CD4-positive, CD25-positive, alpha-beta regulatory T cell (primary cell): ENCODE results near the gene ELMO1. TPM values are rescaled to one million over a fixed set of nuclear protein-coding genes. Genes with fewer than 3 reads are reported as not detected.
A peak's percentile ranks its signal among the peaks of the same experiment; 100 is the strongest.

Experiments used
- ATAC-seq, 2 donors: fragments of 150-1000 bp; cut with Tn5 transposase; one replicate each; pipeline ENCODE4 v1.10.0; 2021; ENCODE audit warnings: low read depth in 2 of 2, moderate number of reproducible peaks in 2 of 2, moderate library complexity in 1 of 2
- DNase-seq, 3 donors: peaks; one replicate each; pipeline versions ENCODE4 v3.0.0 to v3.0.0-alpha.2; 2012 to 2022; ENCODE audit warnings: mixed read lengths in 1 of 3
- H3K27ac ChIP-seq: one replicate; pipeline ENCODE4 v1.7.0; 2013; ENCODE audit warnings: mild to moderate bottlenecking, low read length; ENCODE audit not compliant: insufficient read depth, poor library complexity, severe bottlenecking
- H3K27me3 ChIP-seq: one replicate; pipeline ENCODE4 v1.7.0; 2013; ENCODE audit warnings: low read length; ENCODE audit not compliant: control insufficient read depth, insufficient read depth
- H3K36me3 ChIP-seq: one replicate; pipeline ENCODE4 v1.7.0; 2013; ENCODE audit warnings: mild to moderate bottlenecking, low read length, moderate library complexity; ENCODE audit not compliant: control insufficient read depth, insufficient read depth
- H3K4me1 ChIP-seq: 2 replicates; pipeline ENCODE4 v1.7.0; 2013; ENCODE audit warnings: mild to moderate bottlenecking, low read length; ENCODE audit not compliant: insufficient read depth, control insufficient read depth, poor library complexity, severe bottlenecking
- H3K4me3 ChIP-seq: one replicate; pipeline ENCODE4 v1.7.0; 2013; ENCODE audit warnings: low read depth, mild to moderate bottlenecking, low read length, moderate library complexity
- H3K9me3 ChIP-seq, 2 experiments: 1 replicate in 1 of 2; 2 replicates in 1 of 2; pipeline ENCODE4 v1.7.0; 2013; ENCODE audit warnings: low read length in 2 of 2, mild to moderate bottlenecking in 1 of 2, moderate library complexity in 1 of 2; ENCODE audit not compliant: control insufficient read depth in 2 of 2
- H3K27ac Mint-ChIP-seq, 3 donors: one replicate each; pipeline ENCODE4 v1.8.0; 2020 to 2022; ENCODE audit warnings: mild to moderate bottlenecking in 3 of 3, mixed read lengths in 3 of 3, moderate library complexity in 2 of 3
- H3K27me3 Mint-ChIP-seq: one replicate; pipeline ENCODE4 v1.8.0; 2022; ENCODE audit warnings: mild to moderate bottlenecking, mixed read lengths
- H3K36me3 Mint-ChIP-seq: one replicate; pipeline ENCODE4 v1.8.0; 2020; ENCODE audit warnings: mixed read lengths
- H3K4me1 Mint-ChIP-seq, 4 donors: one replicate each; pipeline ENCODE4 v1.8.0; 2020 to 2022; ENCODE audit warnings: mixed read lengths in 4 of 4, mild to moderate bottlenecking in 1 of 4
- H3K4me3 Mint-ChIP-seq, 4 donors: one replicate each; pipeline ENCODE4 v1.8.0; 2020 to 2022; ENCODE audit warnings: mild to moderate bottlenecking in 4 of 4, mixed read lengths in 4 of 4, moderate library complexity in 3 of 4
- H3K9me3 Mint-ChIP-seq, 7 donors: one replicate each; pipeline ENCODE4 v1.8.0; 2020 to 2022; ENCODE audit warnings: mixed read lengths in 7 of 7, mild to moderate bottlenecking in 3 of 7, moderate library complexity in 2 of 7
- polyA plus RNA-seq, 4 donors: library from polyadenylated mRNA; unstranded; fragments of 300-500 nt; fragmentation: Illumina TruSeq; gene quantifications; one replicate each; pipeline ENCODE4 v1.2.3, GENCODE V29; 2021
- total RNA-seq: library from RNA; stranded (reverse); gene quantifications from one replicate; pipeline ENCODE4 v1.2.3, GENCODE V29; 2022

Gene ELMO1
- total and polyA plus RNA-seq, 5 donors from 2014 or later: 39.5 to 162 (median 53.5) TPM

DNA sequence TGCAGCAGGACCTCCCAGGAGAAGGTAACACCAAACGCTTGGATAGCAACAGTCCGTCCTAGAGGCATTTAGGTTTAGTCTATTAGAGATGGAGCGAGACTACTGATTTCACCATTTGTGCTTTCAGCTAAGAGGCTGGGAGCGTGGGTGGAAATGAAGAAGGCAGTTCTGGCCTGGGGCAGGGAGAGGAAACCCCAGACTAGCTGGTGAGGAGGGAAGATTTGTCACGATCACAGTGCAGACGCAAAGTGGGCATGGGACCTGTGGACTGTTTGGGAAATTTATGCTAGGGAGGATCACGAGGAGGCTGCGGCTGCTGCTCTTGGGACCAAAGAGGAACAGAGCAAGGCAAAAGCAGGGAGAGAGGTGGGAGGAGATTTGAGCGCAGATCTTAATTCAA lies 594.0 kb downstream of the ELMO1 start:
- DNase-seq: no peak
- Histone ChIP-seq H3K27ac (no peak overlapping the region), H3K4me1 (no peaks in the 10 kb centered on the region), H3K27me3 (no peaks in the 10 kb centered on the region), H3K4me3 (no peak overlapping the region), H3K9me3 (no peaks in the 10 kb centered on the region), H3K36me3 (peaks cover 47% of the 10 kb centered on the region)
- peaks cover 4 to 9% (median 6%) of the 10 kb centered on the region in 4 donors for H3K4me1 Mint-ChIP-seq
- H3K36me3 Mint-ChIP-seq: peaks cover 65% of the 10 kb centered on the region
- no peak overlapping the region for H3K4me3 Mint-ChIP-seq
- ATAC-seq: no peak
- H3K27ac Mint-ChIP-seq: peak overlapping the region in 1 of 3 donors; percentile 83
- H3K27me3 Mint-ChIP-seq: no peaks in the 10 kb centered on the region
- H3K9me3 Mint-ChIP-seq: peaks cover 0 to 8% (median 6%) of the 10 kb centered on the region in 7 donors

DNA sequence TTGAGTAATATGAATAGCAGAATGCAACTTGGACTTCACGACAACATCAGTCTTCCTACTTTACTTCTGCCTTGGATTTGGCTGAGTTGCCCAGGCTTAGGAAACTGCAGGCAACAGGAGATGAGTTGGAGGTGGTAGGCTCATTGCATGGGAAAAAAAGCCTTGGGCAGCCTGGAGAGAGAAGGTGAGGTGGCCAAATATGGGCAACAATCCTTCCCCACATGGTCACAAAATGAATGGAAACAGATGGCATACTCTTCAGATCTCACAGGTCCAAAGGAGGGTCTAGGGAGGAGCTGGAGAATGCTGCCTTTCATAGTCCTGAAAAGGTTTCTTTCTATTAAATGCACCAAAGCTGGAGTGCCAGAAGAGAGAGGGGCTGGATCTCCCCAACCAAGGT lies 595.7 kb downstream of the ELMO1 start:
- peaks cover 4 to 9% (median 5%) of the 10 kb centered on the region in 4 donors for H3K4me1 Mint-ChIP-seq
- H3K4me3 ChIP-seq: no peak overlapping the region
- peak overlapping the region in 2 of 3 donors; percentile 4 to 87 for H3K27ac Mint-ChIP-seq
- peaks cover 31% of the 10 kb centered on the region for H3K36me3 ChIP-seq
- H3K36me3 Mint-ChIP-seq: peaks cover 51% of the 10 kb centered on the region
- H3K4me1 ChIP-seq: no peaks in the 10 kb centered on the region
- DNase-seq (no peak), ATAC-seq (no peak)
- H3K9me3 ChIP-seq: peaks cover 6 to 7% of the 10 kb centered on the region in 2 experiments
- no peaks in the 10 kb centered on the region for H3K27me3 Mint-ChIP-seq
- H3K9me3 Mint-ChIP-seq: peaks cover 3 to 10% (median 7%) of the 10 kb centered on the region in 7 donors
- H3K27ac ChIP-seq: no peak overlapping the region
- no peaks in the 10 kb centered on the region for H3K27me3 ChIP-seq
- no peak overlapping the region for H3K4me3 Mint-ChIP-seq

DNA sequence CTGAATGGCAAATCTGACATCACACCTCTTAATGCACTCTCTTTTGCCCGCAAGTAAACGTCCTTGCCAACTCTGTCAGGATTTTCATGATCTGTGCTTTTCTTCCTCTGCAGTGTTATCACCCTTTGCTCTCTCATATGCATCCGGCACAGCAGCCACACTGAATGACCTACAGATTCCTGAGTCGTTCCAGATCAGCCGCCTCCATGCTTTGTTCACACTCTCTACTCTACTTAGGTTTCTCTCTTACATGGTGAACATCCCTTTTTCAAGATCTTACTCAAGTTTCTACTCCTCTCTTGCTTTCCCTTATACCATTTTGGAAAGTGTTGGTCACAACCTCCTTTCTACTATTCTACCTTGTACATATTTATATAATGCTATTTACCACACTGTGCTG lies 596.6 kb downstream of the ELMO1 start:
- H3K27ac ChIP-seq: no peak overlapping the region
- no peak for ATAC-seq
- Mint-ChIP-seq H3K27me3 (no peaks in the 10 kb centered on the region), H3K4me1 (peaks cover 4 to 9% (median 5%) of the 10 kb centered on the region in 4 donors), H3K4me3 (no peak overlapping the region), H3K36me3 (peaks cover 51% of the 10 kb centered on the region), H3K9me3 (peaks cover 6 to 13% (median 9%) of the 10 kb centered on the region in 7 donors), H3K27ac (peak overlapping the region in 1 of 3 donors; percentile 44)
- no peak for DNase-seq
- H3K4me1 ChIP-seq: no peaks in the 10 kb centered on the region
- peaks cover 27% of the 10 kb centered on the region for H3K36me3 ChIP-seq
- H3K9me3 ChIP-seq: peaks cover 8 to 13% of the 10 kb centered on the region in 2 experiments
- H3K4me3 ChIP-seq: no peak overlapping the region
- H3K27me3 ChIP-seq: no peaks in the 10 kb centered on the region

DNA sequence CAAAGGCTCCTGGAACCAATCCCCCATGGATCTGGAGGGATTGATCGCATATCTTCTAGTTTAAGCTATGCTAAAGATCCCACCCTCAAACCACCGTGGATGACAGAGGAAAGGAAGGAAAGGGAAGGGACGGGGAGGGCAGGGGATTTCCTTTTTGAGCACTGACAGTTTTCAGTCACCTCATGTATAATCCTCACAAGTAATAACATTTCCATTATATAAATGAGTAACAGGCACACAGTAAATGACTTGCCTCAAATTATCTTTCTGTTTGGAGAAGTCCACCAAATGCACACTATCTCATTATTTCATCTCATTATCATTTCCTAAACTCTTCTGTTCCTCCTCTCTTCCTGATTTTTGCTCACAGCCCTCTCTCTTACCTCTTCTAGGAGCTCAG lies 597.3 kb downstream of the ELMO1 start:
- Histone ChIP-seq H3K4me1 (no peaks in the 10 kb centered on the region), H3K27me3 (no peaks in the 10 kb centered on the region), H3K36me3 (peaks cover 22% of the 10 kb centered on the region), H3K27ac (no peak overlapping the region), H3K9me3 (peaks cover 8 to 13% of the 10 kb centered on the region in 2 experiments), H3K4me3 (no peak overlapping the region)
- DNase-seq: no peak
- peaks cover 6 to 19% (median 9%) of the 10 kb centered on the region in 7 donors for H3K9me3 Mint-ChIP-seq
- H3K27ac Mint-ChIP-seq: no peak overlapping the region
- peaks cover 50% of the 10 kb centered on the region for H3K36me3 Mint-ChIP-seq
- no peak overlapping the region for H3K4me3 Mint-ChIP-seq
- no peaks in the 10 kb centered on the region for H3K27me3 Mint-ChIP-seq
- peaks cover 4 to 9% (median 5%) of the 10 kb centered on the region in 4 donors for H3K4me1 Mint-ChIP-seq
- no peak for ATAC-seq

DNA sequence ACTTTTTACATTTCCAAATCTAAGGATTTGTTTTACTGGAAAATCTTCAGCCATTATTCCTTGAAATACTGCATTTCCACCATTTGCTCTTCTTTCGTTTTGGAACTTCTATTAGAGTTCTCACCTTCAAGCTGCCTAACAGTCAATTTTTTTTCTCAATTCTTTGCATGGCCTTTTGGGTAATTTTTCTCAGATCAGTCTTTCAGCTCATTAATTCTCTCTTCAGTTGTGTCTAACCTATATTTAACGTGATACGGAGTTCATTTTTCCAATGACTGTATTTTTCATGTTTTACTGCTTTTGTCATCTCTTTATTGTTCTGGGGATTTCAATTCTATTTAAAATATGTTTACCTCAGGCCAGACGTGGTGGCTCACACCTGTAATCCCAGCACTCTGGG lies 600.7 kb downstream of the ELMO1 start:
- DNase-seq (no peak), ATAC-seq (no peak)
- no peaks in the 10 kb centered on the region for H3K36me3 ChIP-seq
- H3K4me1 ChIP-seq: no peaks in the 10 kb centered on the region
- peaks cover 0 to 9% (median 4%) of the 10 kb centered on the region in 4 donors for H3K4me1 Mint-ChIP-seq
- no peak overlapping the region for H3K27ac Mint-ChIP-seq
- no peaks in the 10 kb centered on the region for H3K27me3 ChIP-seq
- H3K9me3 ChIP-seq: peaks cover 8 to 13% of the 10 kb centered on the region in 2 experiments
- no peak overlapping the region for H3K4me3 Mint-ChIP-seq
- no peak overlapping the region for H3K4me3 ChIP-seq
- no peaks in the 10 kb centered on the region for H3K27me3 Mint-ChIP-seq
- peaks cover 31% of the 10 kb centered on the region for H3K36me3 Mint-ChIP-seq
- H3K27ac ChIP-seq: no peak overlapping the region
- H3K9me3 Mint-ChIP-seq: peaks cover 5 to 19% (median 8%) of the 10 kb centered on the region in 7 donors

DNA sequence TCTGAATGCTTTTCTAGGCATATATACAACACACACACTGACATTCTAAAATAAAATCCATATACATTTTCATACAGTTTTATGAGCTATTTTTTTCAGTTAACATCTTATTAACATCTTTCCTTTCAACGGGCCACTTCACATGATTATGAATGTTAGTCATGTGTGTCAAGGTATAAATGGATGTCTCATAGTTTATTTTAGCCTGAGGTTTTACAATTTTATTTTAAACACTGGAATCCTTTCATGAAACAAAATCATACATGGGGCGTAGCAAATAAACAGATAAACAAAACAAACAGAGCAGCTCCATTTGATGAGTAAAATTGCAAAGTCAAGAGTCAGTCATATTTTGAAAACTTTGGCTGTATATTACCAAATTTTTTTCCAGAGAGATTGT lies 604.3 kb downstream of the ELMO1 start:
- Mint-ChIP-seq H3K4me1 (no peaks in the 10 kb centered on the region), H3K36me3 (peaks cover 22% of the 10 kb centered on the region), H3K9me3 (peaks cover 0 to 19% (median 6%) of the 10 kb centered on the region in 7 donors), H3K27me3 (no peaks in the 10 kb centered on the region), H3K27ac (no peak overlapping the region), H3K4me3 (no peak overlapping the region)
- Histone ChIP-seq H3K27ac (no peak overlapping the region), H3K4me3 (no peak overlapping the region), H3K27me3 (no peaks in the 10 kb centered on the region), H3K36me3 (no peaks in the 10 kb centered on the region), H3K9me3 (peaks cover 8 to 13% of the 10 kb centered on the region in 2 experiments), H3K4me1 (no peaks in the 10 kb centered on the region)
- DNase-seq (no peak), ATAC-seq (no peak)

DNA sequence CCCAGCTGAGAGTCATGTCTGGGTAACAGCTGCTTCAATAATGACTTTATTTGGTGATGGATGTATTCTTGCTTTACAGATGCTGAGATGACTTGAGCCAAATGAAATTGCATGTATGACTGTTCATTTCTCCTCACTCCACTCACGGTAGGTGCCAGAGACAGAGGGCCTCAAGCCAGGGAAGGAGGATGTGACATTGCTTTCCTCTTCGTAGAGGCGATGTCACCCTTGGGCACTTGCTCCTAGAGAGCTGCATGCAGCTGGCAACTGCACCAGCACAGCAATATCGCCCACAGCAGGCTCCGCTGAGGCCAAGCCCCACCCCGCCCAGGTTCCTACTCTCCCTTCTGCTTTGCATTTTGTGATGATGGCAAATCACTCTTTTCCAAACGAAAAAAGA lies 607.8 kb downstream of the ELMO1 start:
- Histone ChIP-seq H3K27me3 (no peaks in the 10 kb centered on the region), H3K36me3 (no peaks in the 10 kb centered on the region), H3K4me3 (no peak overlapping the region), H3K27ac (no peak overlapping the region), H3K9me3 (no peaks in the 10 kb centered on the region), H3K4me1 (no peaks in the 10 kb centered on the region)
- DNase-seq (no peak), ATAC-seq (no peak)
- Mint-ChIP-seq H3K9me3 (peaks cover 0 to 3% (median 1%) of the 10 kb centered on the region in 7 donors), H3K4me1 (no peaks in the 10 kb centered on the region), H3K36me3 (peaks cover 9% of the 10 kb centered on the region), H3K27me3 (no peaks in the 10 kb centered on the region), H3K4me3 (no peak overlapping the region), H3K27ac (peak overlapping the region in 1 of 3 donors; percentile 51)

DNA sequence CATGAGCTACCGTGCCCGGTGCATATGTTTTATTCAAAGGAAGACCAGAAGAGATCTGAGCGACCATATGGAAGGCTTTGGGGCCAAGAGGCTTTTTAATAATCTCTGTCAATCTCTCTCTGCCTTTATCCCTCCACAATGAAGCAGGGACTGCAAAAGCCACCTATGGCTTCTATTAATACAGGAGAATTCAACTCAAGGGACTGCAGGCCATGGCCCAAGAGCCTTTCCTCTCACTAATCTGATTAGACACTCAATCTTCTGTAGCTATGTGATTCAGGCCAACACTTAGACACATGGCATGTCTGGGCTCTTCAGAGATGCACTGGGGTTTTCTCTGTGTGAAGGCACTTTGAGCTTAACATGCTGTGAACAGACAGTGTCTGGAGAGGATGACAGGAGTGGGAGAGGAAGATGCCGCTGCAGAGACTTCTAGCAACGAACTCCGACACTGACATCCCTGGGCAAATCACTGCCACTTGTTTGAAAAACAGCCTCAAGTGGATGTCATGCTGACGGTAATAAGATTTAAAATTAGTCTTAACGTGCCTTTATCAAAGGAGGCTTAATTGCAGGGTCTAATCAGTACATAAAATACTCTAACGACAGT lies 609.9 kb downstream of the ELMO1 start:
- Histone ChIP-seq H3K36me3 (no peaks in the 10 kb centered on the region), H3K27me3 (no peaks in the 10 kb centered on the region), H3K4me3 (no peak overlapping the region), H3K9me3 (no peaks in the 10 kb centered on the region), H3K27ac (no peak overlapping the region), H3K4me1 (no peaks in the 10 kb centered on the region)
- Mint-ChIP-seq H3K27me3 (no peaks in the 10 kb centered on the region), H3K4me3 (no peak overlapping the region), H3K4me1 (no peaks in the 10 kb centered on the region), H3K27ac (peak overlapping the region in 1 of 3 donors; percentile 8), H3K9me3 (peaks cover 0 to 5% (median 1%) of the 10 kb centered on the region in 7 donors), H3K36me3 (peaks cover 9% of the 10 kb centered on the region)
- no peak for DNase-seq
- no peak for ATAC-seq
